DOHH2 (cell line): ENCODE results near the gene ADAMTSL1.

Experiments
- H3F3A ChIP-seq: fragments of 200-600 bp; sonication (generic), shearing (Covaris generic); 2 replicates; pipeline ENCODE4 v1.6.0; 2016; ENCODE audit warnings: antibody characterized with exemption, mild to moderate bottlenecking; ENCODE audit not compliant: control insufficient read depth, insufficient read depth
- H3K27ac ChIP-seq: fragments of 200-600 bp; sonication (generic); 2 replicates; pipeline ENCODE4 v1.5.1; 2014; ENCODE audit warnings: low read depth, mild to moderate bottlenecking, low read length, moderate library complexity
- H3K27me3 ChIP-seq: fragments of 200-600 bp; sonication (generic); 2 replicates; pipeline ENCODE4 v1.6.1; 2014; ENCODE audit warnings: mild to moderate bottlenecking, low read length, mixed read lengths; ENCODE audit not compliant: control insufficient read depth
- H3K36me3 ChIP-seq: fragments of 200-600 bp; sonication (generic); 2 replicates; pipeline ENCODE4 v1.6.1; 2014; ENCODE audit warnings: mild to moderate bottlenecking, low read length, moderate library complexity, mixed read lengths; ENCODE audit not compliant: control insufficient read depth
- H3K4me1 ChIP-seq: fragments of 200-600 bp; sonication (generic); 2 replicates; pipeline ENCODE4 v1.6.1; 2014; ENCODE audit warnings: mild to moderate bottlenecking, low read length, mixed read lengths; ENCODE audit not compliant: control insufficient read depth
- H3K4me2 ChIP-seq: fragments of 200-600 bp; sonication (generic); 2 replicates; pipeline ENCODE4 v1.6.0; 2014; ENCODE audit warnings: mild to moderate bottlenecking, low read length, moderate library complexity
- H3K4me3 ChIP-seq: fragments of 200-600 bp; sonication (generic); 2 replicates; pipeline ENCODE4 v1.5.1; 2014; ENCODE audit warnings: mild to moderate bottlenecking, low read length, mixed read lengths
- H3K79me2 ChIP-seq: fragments of 200-600 bp; sonication (generic); 2 replicates; pipeline ENCODE4 v1.6.1; 2014; ENCODE audit warnings: mild to moderate bottlenecking, low read length, mixed read lengths; ENCODE audit not compliant: control insufficient read depth
- H3K9me2 ChIP-seq: fragments of 200-600 bp; sonication (generic); replicated peaks from 2 replicates; pipeline ENCODE4 v1.6.1; 2014; ENCODE audit warnings: mild to moderate bottlenecking, low read length, mixed read lengths; ENCODE audit not compliant: control insufficient read depth
- H3K9me3 ChIP-seq: fragments of 200-600 bp; sonication (generic); 2 replicates; pipeline ENCODE4 v1.6.1; 2014; ENCODE audit warnings: antibody characterized with exemption, low read length, mixed read lengths; ENCODE audit not compliant: control insufficient read depth, insufficient read depth
- H4K20me1 ChIP-seq: fragments of 200-600 bp; sonication (generic); 2 replicates; pipeline ENCODE4 v1.6.0; 2014; ENCODE audit warnings: low read depth, mild to moderate bottlenecking, antibody characterized with exemption, low read length, moderate library complexity; ENCODE audit not compliant: control insufficient read depth, insufficient read depth
- CTCF ChIP-seq: fragments of 200-600 bp; sonication (generic); IDR thresholded peaks from one replicate; pipeline ENCODE4 v1.5.1; 2014; ENCODE audit warnings: antibody characterized with exemption, mild to moderate bottlenecking, low read depth, low read length; ENCODE audit not compliant: poor library complexity, severe bottlenecking
- EZH2phosphoT487 ChIP-seq: fragments of 200-600 bp; sonication (generic); IDR thresholded peaks from 2 replicates; pipeline ENCODE4 v1.6.1; 2017; ENCODE audit warnings: borderline replicate concordance, mild to moderate bottlenecking, antibody characterized with exemption, low read length, moderate library complexity, mixed read lengths

The ADAMTSL1 gene

GRCh38 chr9:18448101-18448500, 25.9 kb upstream of the ADAMTSL1 start:
- Histone ChIP-seq H3K9me2 (no peaks in the 10 kb centered on the region), H3K9me3 (no peaks in the 10 kb centered on the region), H3K4me3 (no peak overlapping the region), H3F3A (no peaks in the 10 kb centered on the region), H3K79me2 (no peaks in the 10 kb centered on the region), H3K36me3 (no peaks in the 10 kb centered on the region), H4K20me1 (no peaks in the 10 kb centered on the region), H3K4me2 (no peak overlapping the region), H3K27me3 (no peaks in the 10 kb centered on the region), H3K4me1 (no peaks in the 10 kb centered on the region), H3K27ac (no peak overlapping the region)
- no peak for TF ChIP-seq CTCF
- no peak for TF ChIP-seq EZH2phosphoT487

DNA sequence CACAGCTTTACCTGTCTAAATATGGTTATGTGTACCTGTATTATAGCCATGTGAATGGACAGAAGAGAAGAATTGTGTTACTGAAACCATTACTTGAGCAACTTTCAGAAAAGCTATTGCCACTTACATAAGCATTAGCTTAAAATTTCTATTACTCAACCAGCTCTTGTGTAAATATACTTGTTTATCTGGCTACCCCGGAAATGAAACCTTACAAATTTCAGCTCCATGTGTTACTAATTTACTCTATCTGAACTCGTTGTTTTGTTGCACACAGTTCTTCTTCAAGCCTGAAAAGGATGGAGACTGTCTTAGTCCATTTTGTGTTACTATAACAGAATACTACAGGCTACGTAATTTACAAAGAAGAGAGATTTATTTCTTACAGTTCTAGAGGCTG, 22.5 kb upstream of the ADAMTSL1 start:
- Histone ChIP-seq H3K4me2 (no peak overlapping the region), H3F3A (no peaks in the 10 kb centered on the region), H3K9me2 (no peaks in the 10 kb centered on the region), H4K20me1 (no peaks in the 10 kb centered on the region), H3K4me3 (no peak overlapping the region), H3K27me3 (no peaks in the 10 kb centered on the region), H3K27ac (no peak overlapping the region), H3K79me2 (no peaks in the 10 kb centered on the region), H3K36me3 (no peaks in the 10 kb centered on the region), H3K4me1 (no peaks in the 10 kb centered on the region), H3K9me3 (no peaks in the 10 kb centered on the region)
- TF ChIP-seq EZH2phosphoT487 (no peak), CTCF (no peak)

- Histone ChIP-seq H3K79me2 (no peaks in the 10 kb centered on the region), H3K27ac (no peak overlapping the region), H3K4me2 (no peak overlapping the region), H3K9me3 (no peaks in the 10 kb centered on the region), H3K4me1 (no peaks in the 10 kb centered on the region), H4K20me1 (no peaks in the 10 kb centered on the region), H3K4me3 (no peak overlapping the region), H3F3A (no peaks in the 10 kb centered on the region), H3K27me3 (no peaks in the 10 kb centered on the region), H3K9me2 (no peaks in the 10 kb centered on the region), H3K36me3 (no peaks in the 10 kb centered on the region)
- no peak for TF ChIP-seq CTCF
- TF ChIP-seq EZH2phosphoT487, result no peak
Measured at GRCh38 chr9:18452276-18452675, 21.7 kb upstream of the ADAMTSL1 start.
